Measurements from ENCODE around the gene RC3H1.

The RC3H1 gene

GRCh38 chr1:173886746-173887611, 135.2 kb downstream of the RC3H1 start:
- no peak for DNase-seq (ENCODE audit: low spot score)

- DNase-seq (ENCODE audit: low spot score): no peak
Observed at GRCh38 chr1:173884701-173885100, 137.5 kb downstream of the RC3H1 start.

All from D341Med (cell line).